IPS DF 4.7 (cell line): Measurements from ENCODE around the gene SPECC1.

ENCODE experiments used
- DNase-seq: peaks from one replicate; pipeline ENCODE4 v3.0.0-alpha.2; 2013; ENCODE audit warnings: low spot score; ENCODE audit errors: extremely low read depth

The SPECC1 gene

DNA sequence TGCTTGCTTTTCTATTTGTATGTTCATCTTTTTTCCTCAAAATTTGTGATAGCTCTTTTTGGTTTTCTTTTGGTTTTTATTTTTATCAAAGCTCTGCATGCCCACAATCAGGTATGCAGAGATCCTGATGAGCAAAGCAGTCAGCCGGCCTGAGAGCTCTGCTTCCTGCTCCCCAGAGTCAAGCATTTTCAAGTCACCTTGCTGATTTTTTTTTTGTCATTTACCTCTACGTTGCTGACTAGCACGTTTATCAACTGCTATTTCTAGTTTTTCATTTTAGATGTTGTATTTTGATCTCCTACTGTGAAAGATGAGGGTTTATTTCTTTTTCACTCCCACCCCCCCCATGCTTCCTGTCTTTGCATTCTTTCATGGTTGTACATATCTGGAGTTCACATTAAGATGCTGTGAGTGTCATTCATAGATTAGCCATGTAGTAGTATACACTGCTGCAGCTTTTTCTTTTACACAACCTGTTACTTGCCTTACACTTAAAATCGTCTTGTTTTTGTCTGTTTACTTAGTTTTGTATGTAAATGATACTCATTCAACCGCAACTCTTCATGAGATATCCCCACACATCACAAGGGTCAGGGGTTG is 262.0 kb downstream of the SPECC1 start:
- DNase-seq, result no peak

- no peak for DNase-seq
Observed at GRCh38 chr17:20273741-20274500, 264.8 kb downstream of the SPECC1 start.

DNA sequence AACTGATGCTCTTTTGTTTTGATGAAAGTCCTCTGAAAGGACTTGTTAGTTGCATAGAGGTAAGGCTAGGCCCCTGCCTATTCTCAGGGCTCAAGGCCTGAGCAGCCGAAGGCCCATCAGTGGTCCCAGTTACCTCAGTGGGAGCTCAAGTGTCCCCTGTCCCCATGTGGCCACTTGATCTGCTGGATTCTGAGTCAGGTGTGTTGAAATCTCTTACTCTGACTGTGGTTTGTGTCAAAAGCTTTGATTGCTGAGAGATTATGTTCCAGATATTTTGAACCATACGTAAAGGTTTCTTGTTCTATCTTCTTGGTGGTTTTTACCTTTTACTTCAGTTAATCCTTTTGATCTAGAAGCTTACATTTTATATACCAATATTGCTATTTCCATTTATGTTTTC is 266.5 kb downstream of the SPECC1 start:
- no peak for DNase-seq

- no peak for DNase-seq
Observed at GRCh38 chr17:20276421-20276820, 267.3 kb downstream of the SPECC1 start.

DNA sequence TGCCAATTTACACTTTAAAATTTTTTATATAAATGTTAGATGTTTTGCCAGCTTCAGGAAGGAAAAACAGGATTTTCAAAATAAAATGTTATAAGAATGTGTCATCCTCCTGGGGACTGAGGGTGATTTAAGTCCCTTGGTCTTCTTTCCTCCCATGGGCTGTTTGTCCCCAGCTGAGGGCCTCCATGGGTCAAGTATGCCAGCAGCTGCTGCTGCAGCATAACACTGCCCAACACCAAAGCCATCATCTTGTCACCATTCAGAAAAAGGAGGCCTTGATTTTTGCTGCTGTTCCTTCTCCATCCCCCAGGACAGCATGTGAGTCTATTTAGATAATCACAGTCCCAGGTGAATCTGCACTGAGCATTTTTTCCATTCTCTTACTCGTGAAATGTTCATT is 269.6 kb downstream of the SPECC1 start:
- DNase-seq, result no peak

- no peak for DNase-seq
Observed at GRCh38 chr17:20279631-20280030, 270.5 kb downstream of the SPECC1 start.

- DNase-seq, result no peak
Observed at GRCh38 chr17:20280051-20280450, 270.9 kb downstream of the SPECC1 start.

GRCh38 chr17:20280851-20281250 is 271.7 kb downstream of the SPECC1 start:
- no peak for DNase-seq

GRCh38 chr17:20281860-20282259 is 272.7 kb downstream of the SPECC1 start:
- no peak for DNase-seq

DNA sequence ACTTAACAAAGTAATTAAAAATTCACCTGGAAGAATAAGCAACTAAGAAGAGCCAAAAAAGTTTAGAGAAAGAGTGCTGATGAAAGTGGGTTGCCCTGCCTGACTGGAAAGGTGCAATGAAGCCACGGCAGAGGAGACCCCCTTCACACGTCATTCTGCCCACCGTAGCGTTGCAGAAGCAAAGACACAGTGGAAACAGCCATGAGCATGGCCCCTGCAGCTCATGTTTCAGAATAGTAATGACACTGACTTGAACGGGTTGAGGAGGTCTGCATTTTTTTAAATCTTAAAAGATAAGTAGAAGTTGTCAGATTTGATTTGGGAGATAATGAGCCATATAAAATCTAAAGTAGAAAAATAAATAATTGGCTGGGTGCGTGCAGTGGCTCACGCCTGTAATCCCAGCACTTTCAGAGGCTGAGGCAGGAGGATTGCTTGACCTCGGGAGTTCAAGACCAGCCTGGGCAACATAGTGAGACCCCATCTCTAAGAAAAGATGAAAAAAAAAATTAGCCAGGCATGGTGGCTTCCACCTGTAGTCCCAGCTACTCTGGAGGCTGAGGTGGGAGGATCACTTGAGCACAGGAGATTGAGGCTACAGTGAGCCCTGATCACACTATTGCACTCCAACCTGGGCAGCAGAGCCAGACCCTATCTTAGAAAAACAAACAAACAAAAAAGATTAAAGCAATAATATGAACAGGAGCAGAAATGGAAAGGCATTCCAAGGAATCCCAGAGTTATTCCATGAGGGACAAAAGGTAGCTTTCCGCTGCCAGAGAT is 273.6 kb downstream of the SPECC1 start:
- DNase-seq, result no peak

- no peak for DNase-seq
Observed at GRCh38 chr17:20284022-20284421, 274.9 kb downstream of the SPECC1 start.

DNA sequence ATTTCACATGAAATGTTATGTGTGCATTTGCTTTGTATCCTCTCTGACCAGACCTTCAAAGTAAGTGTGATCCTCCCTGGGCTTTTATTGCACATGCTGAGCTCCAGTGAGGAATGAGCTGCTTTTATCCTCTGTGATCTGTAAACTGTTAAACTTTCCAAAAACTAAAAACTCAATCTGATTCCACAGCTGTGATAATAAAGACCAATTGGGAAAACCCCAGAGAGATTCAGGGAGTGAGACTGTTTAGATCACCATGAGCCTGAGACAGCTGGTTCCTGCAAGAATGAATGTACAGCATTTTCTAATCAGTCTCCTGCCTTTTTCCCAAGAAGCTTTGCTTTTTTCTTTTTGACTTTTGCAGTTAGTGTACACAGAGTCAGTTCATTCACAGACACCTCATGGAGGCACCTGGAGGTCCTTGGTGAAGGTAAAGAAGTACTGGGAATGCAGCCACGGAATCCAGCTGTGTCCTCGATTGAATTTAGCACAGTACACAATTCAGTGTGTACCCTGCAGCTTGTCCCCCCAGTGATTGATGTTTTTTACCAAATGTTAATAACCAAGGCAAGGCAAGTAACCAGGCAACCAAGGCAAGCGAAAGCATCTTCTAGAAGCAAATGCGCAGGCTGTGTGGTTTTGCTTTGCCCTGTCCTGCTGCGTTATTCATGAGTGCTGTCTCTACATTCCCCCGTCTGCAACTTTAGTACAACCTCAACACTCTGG is 275.6 kb downstream of the SPECC1 start:
- DNase-seq, result no peak

GRCh38 chr17:20289984-20290383 is 280.8 kb downstream of the SPECC1 start:
- DNase-seq, result no peak

DNA sequence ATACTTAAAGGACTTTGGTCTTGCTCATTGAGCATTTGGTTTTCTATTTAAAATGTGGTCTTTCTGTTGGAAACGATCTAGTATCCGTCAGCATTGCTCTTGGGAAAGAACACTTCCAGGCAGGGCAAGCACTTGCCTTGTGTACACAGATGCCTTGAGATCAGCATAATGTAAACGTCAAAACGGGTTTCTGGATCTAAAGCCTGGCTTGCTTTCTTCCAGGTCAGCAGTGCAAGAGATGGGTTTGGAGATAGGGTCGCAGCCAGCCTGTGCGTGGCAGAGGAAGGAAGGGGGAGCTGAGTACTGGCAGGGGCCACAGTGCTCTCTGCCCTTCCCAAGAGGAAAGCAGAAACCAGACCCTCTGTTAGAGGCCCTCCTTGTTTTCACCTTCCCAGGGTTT is 282.7 kb downstream of the SPECC1 start:
- DNase-seq, result no peak

DNA sequence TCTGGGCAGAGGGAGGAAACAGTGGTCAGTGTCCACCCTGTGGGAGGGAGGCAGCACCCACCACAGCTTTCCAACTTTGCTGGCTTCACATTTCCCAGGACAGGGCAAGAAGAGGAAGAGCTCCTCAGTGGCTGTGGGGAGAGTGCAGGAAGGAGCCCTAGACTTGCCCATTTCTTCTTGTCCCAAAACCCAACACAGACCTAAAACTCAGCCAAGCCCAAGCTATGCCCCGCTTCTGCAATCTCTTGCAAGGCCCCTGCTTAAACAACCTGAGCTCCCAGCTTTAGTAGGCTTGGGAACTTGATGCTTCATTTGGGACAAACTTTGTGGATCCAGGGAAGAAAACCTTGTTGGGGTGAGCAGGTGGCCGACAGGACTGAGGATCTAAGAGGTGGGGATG is 284.3 kb downstream of the SPECC1 start:
- DNase-seq, result no peak

GRCh38 chr17:20294120-20294519 is 285.0 kb downstream of the SPECC1 start:
- no peak for DNase-seq

DNA sequence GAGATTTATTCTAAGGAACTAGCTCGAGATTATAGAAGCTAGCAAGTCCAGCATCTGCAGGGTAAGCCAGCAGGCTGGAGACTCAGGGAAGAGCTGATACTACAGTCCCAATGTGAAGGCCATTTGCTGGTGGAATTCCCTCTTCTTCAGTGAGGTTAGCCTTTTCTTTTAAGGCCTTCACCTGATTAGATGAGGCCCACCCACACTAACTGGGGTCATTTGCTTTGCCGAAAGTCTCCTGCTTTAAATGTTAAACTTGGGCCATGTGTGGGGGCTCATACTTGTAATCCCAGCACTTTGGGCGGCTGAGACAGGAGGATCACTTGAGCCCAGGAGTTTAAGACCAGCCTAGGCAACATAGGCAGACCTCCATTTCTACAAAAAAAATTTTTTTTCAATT is 289.9 kb downstream of the SPECC1 start:
- DNase-seq, result no peak

- DNase-seq, result no peak
Observed at GRCh38 chr17:20300436-20300934, 291.3 kb downstream of the SPECC1 start.

GRCh38 chr17:20302246-20302917 is 293.2 kb downstream of the SPECC1 start:
- no peak for DNase-seq

- no peak for DNase-seq
Observed at GRCh38 chr17:20304961-20305360, 295.8 kb downstream of the SPECC1 start.

DNA sequence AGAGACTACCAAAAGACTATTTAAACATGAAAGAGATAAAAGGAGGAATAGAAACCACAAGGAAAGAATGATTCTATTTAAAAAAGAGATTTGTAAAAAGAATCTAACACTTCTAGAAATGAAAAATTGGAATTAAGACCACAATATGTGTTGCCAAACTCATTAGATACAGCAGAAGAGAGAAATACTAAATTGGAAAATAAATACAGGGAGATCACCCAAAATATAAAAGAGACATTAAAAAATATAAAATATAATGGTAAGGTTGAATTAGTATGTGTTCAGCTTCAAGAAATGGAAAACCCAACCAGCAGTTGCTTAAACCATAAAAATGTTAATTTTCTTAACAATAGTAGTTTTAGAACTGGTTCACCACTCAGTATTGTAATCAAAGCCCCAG is 297.8 kb downstream of the SPECC1 start:
- DNase-seq, result no peak
